Endothelial cell of umbilical vein (primary cell): ENCODE data around the gene FTSJ3.

Source experiments
- FOS ChIP-seq: IDR thresholded peaks from 2 replicates; pipeline ENCODE4 v1.6.1; 2011; ENCODE audit warnings: mild to moderate bottlenecking, low read length, moderate library complexity, borderline replicate concordance; ENCODE audit not compliant: insufficient read depth
- MAX ChIP-seq: IDR thresholded peaks from 2 replicates; pipeline ENCODE4 v1.6.1; 2011; ENCODE audit not compliant: insufficient read depth, insufficient read length
- POLR2A ChIP-seq: IDR thresholded peaks from 2 replicates; pipeline ENCODE4 v1.6.1; 2012; ENCODE audit warnings: low read depth, mild to moderate bottlenecking, control low read depth, low read length
- POLR2AphosphoS5 ChIP-seq: IDR thresholded peaks from 2 replicates; pipeline ENCODE4 v1.6.1; 2012; ENCODE audit warnings: low read depth, mild to moderate bottlenecking, control low read depth, low read length, moderate library complexity; ENCODE audit not compliant: insufficient read depth
- TF ChIP-seq, protein P1 (sequence below), 2 donors: IDR thresholded peaks; 1 replicate in 1 of 2; 2 replicates in 1 of 2; pipeline ENCODE4 v1.5.1; 2011; ENCODE audit warnings: low read length in 2 of 2, mild to moderate bottlenecking in 2 of 2, moderate library complexity in 2 of 2, control low read depth in 1 of 2, inconsistent platforms in 1 of 2, low read depth in 1 of 2; ENCODE audit not compliant: insufficient read depth in 1 of 2; ENCODE audit errors: extremely low read depth in 1 of 2

- TF ChIP-seq, protein P1, sequence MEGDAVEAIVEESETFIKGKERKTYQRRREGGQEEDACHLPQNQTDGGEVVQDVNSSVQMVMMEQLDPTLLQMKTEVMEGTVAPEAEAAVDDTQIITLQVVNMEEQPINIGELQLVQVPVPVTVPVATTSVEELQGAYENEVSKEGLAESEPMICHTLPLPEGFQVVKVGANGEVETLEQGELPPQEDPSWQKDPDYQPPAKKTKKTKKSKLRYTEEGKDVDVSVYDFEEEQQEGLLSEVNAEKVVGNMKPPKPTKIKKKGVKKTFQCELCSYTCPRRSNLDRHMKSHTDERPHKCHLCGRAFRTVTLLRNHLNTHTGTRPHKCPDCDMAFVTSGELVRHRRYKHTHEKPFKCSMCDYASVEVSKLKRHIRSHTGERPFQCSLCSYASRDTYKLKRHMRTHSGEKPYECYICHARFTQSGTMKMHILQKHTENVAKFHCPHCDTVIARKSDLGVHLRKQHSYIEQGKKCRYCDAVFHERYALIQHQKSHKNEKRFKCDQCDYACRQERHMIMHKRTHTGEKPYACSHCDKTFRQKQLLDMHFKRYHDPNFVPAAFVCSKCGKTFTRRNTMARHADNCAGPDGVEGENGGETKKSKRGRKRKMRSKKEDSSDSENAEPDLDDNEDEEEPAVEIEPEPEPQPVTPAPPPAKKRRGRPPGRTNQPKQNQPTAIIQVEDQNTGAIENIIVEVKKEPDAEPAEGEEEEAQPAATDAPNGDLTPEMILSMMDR (IDR thresholded peaks at IDR 0.05; ENCODE audit: extremely low read depth in 1 of 2, insufficient read depth in 1 of 2, low read depth in 1 of 2, low read length in 2 of 2), result no peak
- no peak for TF ChIP-seq POLR2AphosphoS5
- TF ChIP-seq FOS, result no peak
- no peak for TF ChIP-seq POLR2A
- no peak for TF ChIP-seq MAX
Observed at GRCh38 chr17:63841350-63842172, 14.1 kb upstream of the FTSJ3 start.
